SKM-1 (cell line): ENCODE data around the gene FRAT1.
A peak's percentile ranks its signal among the peaks of the same experiment; 100 is the strongest.

Source experiments
- DNase-seq: peaks from one replicate; lab custom pipeline; 2025; ENCODE audit not compliant: unreplicated experiment; lab: John Stamatoyannopoulos, UW

Gene FRAT1

GRCh38 chr10:97307866-97308780 is 10.9 kb upstream of the FRAT1 start:
- no peak for DNase-seq

- no peak for DNase-seq
These were observed 7.9 kb upstream of the FRAT1 start for GRCh38 chr10:97311111-97311626.

GRCh38 chr10:97312897-97313296 is 6.2 kb upstream of the FRAT1 start:
- DNase-seq = no peak

- no peak for DNase-seq
These were observed 4.4 kb upstream of the FRAT1 start for GRCh38 chr10:97314671-97315070.

- no peak for DNase-seq
These were observed 804 bp downstream of the FRAT1 start for GRCh38 chr10:97319671-97320479.

GRCh38 chr10:97320480-97321031 is 1.5 kb downstream of the FRAT1 start:
- DNase-seq = no peak

GRCh38 chr10:97321032-97321803 is 2.1 kb downstream of the FRAT1 start:
- DNase-seq = peak; percentile 31

- no peak for DNase-seq
These were observed 2.7 kb downstream of the FRAT1 start for GRCh38 chr10:97321804-97322190.

GRCh38 chr10:97323501-97323900 is 4.4 kb downstream of the FRAT1 start:
- no peak for DNase-seq

GRCh38 chr10:97325754-97326153 is 6.7 kb downstream of the FRAT1 start:
- DNase-seq = no peak

GRCh38 chr10:97327348-97328294 is 8.6 kb downstream of the FRAT1 start:
- no peak for DNase-seq

GRCh38 chr10:97328646-97329453 is 9.8 kb downstream of the FRAT1 start:
- DNase-seq = no peak

- no peak for DNase-seq
These were observed 10.7 kb downstream of the FRAT1 start for GRCh38 chr10:97329766-97330165.

- DNase-seq = no peak
These were observed 12.2 kb downstream of the FRAT1 start for GRCh38 chr10:97331153-97331703.

GRCh38 chr10:97332591-97333350 is 13.7 kb downstream of the FRAT1 start:
- DNase-seq = no peak

GRCh38 chr10:97333351-97333600 is 14.2 kb downstream of the FRAT1 start:
- no peak for DNase-seq

GRCh38 chr10:97333601-97334369 is 14.7 kb downstream of the FRAT1 start:
- DNase-seq = peak; percentile 9
